Measurements from ENCODE around the gene ZNF595.
"Not testable (repeated sequence)": the region's sequence is repeated elsewhere in the genome, so short reads cannot be mapped to it uniquely, and the experiment has no call there.

Gene ZNF595

DNA sequence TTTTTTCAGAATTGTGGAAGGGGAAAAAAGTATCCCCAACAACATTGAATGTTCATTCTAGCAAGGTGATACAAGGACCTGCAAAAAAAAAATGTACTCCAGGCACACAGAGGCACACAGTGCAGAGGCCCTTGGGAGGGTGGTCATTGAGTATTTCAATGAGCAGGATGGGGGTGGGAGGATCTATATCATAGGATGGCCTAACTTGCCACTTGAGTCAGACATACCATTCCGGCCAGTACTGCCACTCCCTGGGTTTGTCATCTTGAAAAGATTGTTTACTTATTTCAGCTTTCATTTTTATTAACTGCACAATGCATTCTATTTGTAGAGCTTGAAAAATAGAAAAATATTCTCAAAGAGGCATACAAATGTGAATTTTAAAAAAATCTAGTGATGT, 18.7 kb downstream of the ZNF595 start:
- peaks cover 51% of the 10 kb centered on the region for H3K9me3 ChIP-seq (ENCODE audit: severe bottlenecking)
- DNase-seq (ENCODE audit: low spot score), result no peak
- H3K4me1 ChIP-seq (ENCODE audit: insufficient read depth, poor library complexity, severe bottlenecking), result no peaks in the 10 kb centered on the region
- ATAC-seq (ENCODE audit: low read depth), result no peak
- no peak overlapping the region for H3K4me3 ChIP-seq (ENCODE audit: severe bottlenecking)
- TF ChIP-seq, protein P1, sequence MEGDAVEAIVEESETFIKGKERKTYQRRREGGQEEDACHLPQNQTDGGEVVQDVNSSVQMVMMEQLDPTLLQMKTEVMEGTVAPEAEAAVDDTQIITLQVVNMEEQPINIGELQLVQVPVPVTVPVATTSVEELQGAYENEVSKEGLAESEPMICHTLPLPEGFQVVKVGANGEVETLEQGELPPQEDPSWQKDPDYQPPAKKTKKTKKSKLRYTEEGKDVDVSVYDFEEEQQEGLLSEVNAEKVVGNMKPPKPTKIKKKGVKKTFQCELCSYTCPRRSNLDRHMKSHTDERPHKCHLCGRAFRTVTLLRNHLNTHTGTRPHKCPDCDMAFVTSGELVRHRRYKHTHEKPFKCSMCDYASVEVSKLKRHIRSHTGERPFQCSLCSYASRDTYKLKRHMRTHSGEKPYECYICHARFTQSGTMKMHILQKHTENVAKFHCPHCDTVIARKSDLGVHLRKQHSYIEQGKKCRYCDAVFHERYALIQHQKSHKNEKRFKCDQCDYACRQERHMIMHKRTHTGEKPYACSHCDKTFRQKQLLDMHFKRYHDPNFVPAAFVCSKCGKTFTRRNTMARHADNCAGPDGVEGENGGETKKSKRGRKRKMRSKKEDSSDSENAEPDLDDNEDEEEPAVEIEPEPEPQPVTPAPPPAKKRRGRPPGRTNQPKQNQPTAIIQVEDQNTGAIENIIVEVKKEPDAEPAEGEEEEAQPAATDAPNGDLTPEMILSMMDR (IDR thresholded peaks at IDR 0.05; ENCODE audit: poor library complexity, severe bottlenecking), result no peak
- H3K36me3 ChIP-seq (ENCODE audit: low read depth), result peaks cover 67% of the 10 kb centered on the region
- H3K27ac ChIP-seq (ENCODE audit: poor library complexity, severe bottlenecking), result no peak overlapping the region
- no peaks in the 10 kb centered on the region for H3K27me3 ChIP-seq (ENCODE audit: insufficient read depth, poor library complexity, severe bottlenecking)

DNA sequence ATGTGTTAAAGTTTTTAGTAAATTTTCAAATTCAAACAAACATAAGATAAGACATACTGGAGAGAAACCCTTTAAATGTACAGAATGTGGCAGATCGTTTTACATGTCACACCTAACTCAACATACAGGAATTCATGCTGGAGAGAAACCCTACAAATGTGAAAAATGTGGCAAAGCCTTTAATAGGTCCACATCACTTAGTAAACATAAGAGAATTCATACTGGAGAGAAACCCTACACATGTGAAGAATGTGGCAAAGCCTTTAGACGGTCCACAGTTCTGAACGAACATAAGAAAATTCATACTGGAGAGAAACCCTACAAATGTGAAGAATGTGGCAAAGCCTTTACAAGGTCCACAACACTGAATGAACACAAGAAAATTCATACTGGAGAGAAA, 32.8 kb downstream of the ZNF595 start:
- TF ChIP-seq, protein P1 (IDR thresholded peaks at IDR 0.05; ENCODE audit: poor library complexity, severe bottlenecking), result no peak
- no peak overlapping the region for H3K4me3 ChIP-seq (ENCODE audit: severe bottlenecking)
- H3K4me1 ChIP-seq (ENCODE audit: insufficient read depth, poor library complexity, severe bottlenecking), result no peaks in the 10 kb centered on the region
- H3K27me3 ChIP-seq (ENCODE audit: insufficient read depth, poor library complexity, severe bottlenecking), result no peaks in the 10 kb centered on the region
- peaks cover 68% of the 10 kb centered on the region for H3K36me3 ChIP-seq (ENCODE audit: low read depth)
- H3K9me3 ChIP-seq (ENCODE audit: severe bottlenecking), result peaks cover 64% of the 10 kb centered on the region
- no peak for DNase-seq (ENCODE audit: low spot score)
- no peak for ATAC-seq (ENCODE audit: low read depth)
- H3K27ac ChIP-seq (ENCODE audit: poor library complexity, severe bottlenecking), result no peak overlapping the region

DNA sequence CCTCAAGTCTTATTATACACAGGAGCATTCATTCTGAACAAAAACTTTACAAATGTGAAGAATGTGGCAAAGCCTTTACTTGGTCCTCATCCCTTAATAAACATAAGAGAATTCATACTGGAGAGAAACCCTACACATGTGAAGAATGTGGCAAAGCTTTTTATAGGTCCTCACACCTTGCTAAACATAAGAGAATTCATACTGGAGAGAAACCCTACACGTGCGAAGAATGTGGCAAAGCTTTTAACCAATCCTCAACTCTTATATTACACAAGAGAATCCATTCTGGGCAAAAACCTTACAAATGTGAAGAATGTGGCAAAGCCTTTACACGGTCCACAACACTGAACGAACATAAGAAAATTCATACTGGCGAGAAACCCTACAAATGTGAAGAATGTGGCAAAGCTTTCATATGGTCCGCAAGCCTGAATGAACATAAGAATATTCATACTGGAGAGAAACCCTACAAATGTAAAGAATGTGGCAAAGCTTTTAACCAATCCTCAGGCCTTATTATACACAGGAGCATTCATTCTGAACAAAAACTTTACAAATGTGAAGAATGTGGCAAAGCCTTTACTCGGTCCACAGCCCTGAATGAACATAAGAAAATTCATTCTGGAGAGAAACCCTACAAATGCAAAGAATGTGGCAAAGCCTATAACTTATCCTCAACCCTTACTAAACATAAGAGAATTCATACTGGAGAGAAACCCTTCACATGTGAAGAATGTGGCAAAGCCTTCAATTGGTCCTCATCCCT, 33.6 kb downstream of the ZNF595 start:
- not testable (repeated sequence) for H3K4me3 ChIP-seq (ENCODE audit: severe bottlenecking); H3K27me3 ChIP-seq (ENCODE audit: insufficient read depth, poor library complexity, severe bottlenecking); DNase-seq (ENCODE audit: low spot score); ATAC-seq (ENCODE audit: low read depth); H3K27ac ChIP-seq (ENCODE audit: poor library complexity, severe bottlenecking); H3K4me1 ChIP-seq (ENCODE audit: insufficient read depth, poor library complexity, severe bottlenecking)
- H3K36me3 ChIP-seq (ENCODE audit: low read depth), result peaks cover 61% of the 10 kb centered on the region
- peaks cover 69% of the 10 kb centered on the region for H3K9me3 ChIP-seq (ENCODE audit: severe bottlenecking)

DNA sequence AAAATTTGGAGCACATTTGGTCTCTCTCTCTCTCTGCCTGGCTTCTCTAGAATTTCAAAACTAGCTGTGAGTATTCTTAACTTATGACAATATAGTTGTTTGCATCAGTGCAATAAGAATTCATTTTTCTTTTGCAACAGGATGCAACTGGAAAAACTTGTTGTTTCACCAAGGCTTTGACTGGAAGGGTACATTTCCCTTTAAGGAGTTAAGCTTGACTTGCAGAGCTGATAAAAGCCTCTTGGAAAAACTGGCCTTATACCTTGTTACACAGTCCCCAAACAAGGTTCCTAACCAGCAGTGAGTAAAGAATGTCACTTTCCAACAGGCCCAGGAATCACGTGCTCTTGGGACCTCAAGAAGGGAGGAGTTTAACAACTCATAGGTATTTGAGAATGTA, 45.3 kb downstream of the ZNF595 start:
- DNase-seq (ENCODE audit: low spot score), result no peak
- H3K9me3 ChIP-seq (ENCODE audit: severe bottlenecking), result peaks cover 25% of the 10 kb centered on the region

DNA sequence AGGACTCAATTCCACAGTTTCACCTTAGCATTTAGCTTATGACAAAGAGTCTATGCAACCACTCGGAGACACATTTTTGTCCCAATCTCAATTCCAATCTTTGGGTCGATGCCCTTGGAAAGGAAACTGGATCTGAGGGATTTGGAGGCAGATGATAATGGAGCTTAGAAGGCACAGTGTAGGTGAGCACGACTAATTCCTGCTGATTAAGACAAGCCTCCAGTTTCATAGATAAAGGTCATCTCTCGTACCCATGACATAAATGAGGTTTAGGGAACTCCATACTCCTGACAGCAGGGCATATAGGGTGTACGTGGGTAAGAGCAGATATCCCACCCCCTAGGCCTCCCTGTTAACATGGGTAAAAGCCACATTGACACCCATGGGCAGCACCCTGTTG, 46.7 kb downstream of the ZNF595 start:
- ATAC-seq (ENCODE audit: low read depth) (no peak), DNase-seq (ENCODE audit: low spot score) (no peak)
- Histone ChIP-seq H3K36me3 (ENCODE audit: low read depth) (no peaks in the 10 kb centered on the region), H3K27me3 (ENCODE audit: insufficient read depth, poor library complexity, severe bottlenecking) (no peaks in the 10 kb centered on the region), H3K27ac (ENCODE audit: poor library complexity, severe bottlenecking) (no peak overlapping the region), H3K9me3 (ENCODE audit: severe bottlenecking) (peaks cover 25% of the 10 kb centered on the region), H3K4me3 (ENCODE audit: severe bottlenecking) (no peak overlapping the region), H3K4me1 (ENCODE audit: insufficient read depth, poor library complexity, severe bottlenecking) (no peaks in the 10 kb centered on the region)
- TF ChIP-seq, protein P1 (IDR thresholded peaks at IDR 0.05; ENCODE audit: poor library complexity, severe bottlenecking), result no peak

More for the DNA sequence above, 45.3 kb downstream of the ZNF595 start:
- TF ChIP-seq, protein P1 (IDR thresholded peaks at IDR 0.05; ENCODE audit: poor library complexity, severe bottlenecking), result no peak
- H3K4me1 ChIP-seq (ENCODE audit: insufficient read depth, poor library complexity, severe bottlenecking), result no peaks in the 10 kb centered on the region
- H3K27me3 ChIP-seq (ENCODE audit: insufficient read depth, poor library complexity, severe bottlenecking), result no peaks in the 10 kb centered on the region
- H3K27ac ChIP-seq (ENCODE audit: poor library complexity, severe bottlenecking), result no peak overlapping the region
- H3K36me3 ChIP-seq (ENCODE audit: low read depth), result no peaks in the 10 kb centered on the region
- no peak overlapping the region for H3K4me3 ChIP-seq (ENCODE audit: severe bottlenecking)
- no peak for ATAC-seq (ENCODE audit: low read depth)
